Ovary (tissue), 9 donors: ENCODE results near the gene GMEB2. TPM values are rescaled to one million over a fixed set of nuclear protein-coding genes. Genes with fewer than 3 reads are reported as not detected.
"Not testable (repeated sequence)": the region's sequence is repeated elsewhere in the genome, so short reads cannot be mapped to it uniquely, and the experiment has no call there.

Experiments
- DNase-seq, 5 donors: peaks; one replicate each; pipeline ENCODE4 v3.0.0-alpha.2; 2019 to 2020
- H3K27ac ChIP-seq, 2 donors: fragments of 200-600 bp; one replicate each; pipeline versions ENCODE4 v1.5.1 to v1.8.0; 2019 to 2022
- H3K27me3 ChIP-seq: fragments of 200-600 bp; one replicate; pipeline ENCODE4 v1.8.0; 2022
- H3K36me3 ChIP-seq: fragments of 200-600 bp; sonication (generic); one replicate; pipeline ENCODE4 v1.5.1; 2019
- H3K4me1 ChIP-seq: one replicate; pipeline ENCODE4 v1.8.1; 2013; ENCODE audit warnings: mild to moderate bottlenecking, moderate library complexity; ENCODE audit not compliant: insufficient read depth
- H3K4me3 ChIP-seq: fragments of 200-600 bp; sonication (generic); one replicate; pipeline ENCODE4 v1.5.1; 2017
- H3K9me3 ChIP-seq, 2 donors: fragments of 200-600 bp in 1 of 2; sonication (generic) in 1 of 2; one replicate each; pipeline versions ENCODE4 v1.5.1 to v1.8.1; 2013 to 2019; ENCODE audit warnings: mild to moderate bottlenecking in 1 of 2, moderate library complexity in 1 of 2
- EP300 ChIP-seq: sonication (generic); formaldehyde crosslinking; IDR thresholded peaks from one replicate; pipeline ENCODE4 v1.6.1; 2017; ENCODE audit warnings: antibody characterized with exemption
- POLR2A ChIP-seq: fragments of 450-650 bp; IDR thresholded peaks from one replicate; pipeline ENCODE4 v1.6.1; 2017; ENCODE audit warnings: antibody characterized with exemption, mild to moderate bottlenecking, moderate library complexity
- WGBS, 3 donors: extraction: QIAGEN DNeasy Blood & Tissue Kit in 1 of 3; methylation state at CpG; one replicate each; pipeline versions ENCODE4 v1.1.5 to v1.1.7; 2013 to 2017; 5-methylcytosine and 5-hydroxymethylcytosine counted together
- intact Hi-C, 4 donors: fragments of 100-400 bp; cut with DNase I; formaldehyde crosslinking; loops; one replicate each; pipeline versions ENCODE4 v1.11.0 to v1.15.1; 2022 to 2023
- polyA plus RNA-seq, 2 donors: library from polyadenylated mRNA; stranded (reverse); fragments of 200-250 nt in 1 of 2; fragments of 350-450 nt in 1 of 2; fragmentation: Illumina TruSeq in 1 of 2; extraction: RNeasy Lipid Tissue Mini Kit (QIAGEN cat#74804) in 1 of 2; gene quantifications; one replicate each; pipeline ENCODE4 v1.2.3, GENCODE V29; 2013 to 2014
- total RNA-seq, 7 donors: library from RNA; depleted of rRNA in 2 of 7; stranded (reverse); fragments of >200 nt in 2 of 7; fragmentation: NEBNext Ultra II Directional in 3 of 7; extraction: Animal tissue kit (Norgen Biotek cat#: 25700) in 3 of 7; gene quantifications; one replicate each; pipeline versions ENCODE4 v1.1.0 to v1.2.4, GENCODE V29; 2016 to 2023
- TF ChIP-seq, protein P1 (sequence below), 3 donors: fragments of 450-650 bp in 2 of 3; fragments of 200-600 bp in 1 of 3; IDR thresholded peaks; one replicate each; pipeline versions ENCODE4 v1.5.1 to v1.8.0; 2016 to 2022; ENCODE audit warnings: antibody characterized with exemption in 3 of 3, mild to moderate bottlenecking in 1 of 3
- donor health status: DM: no; HTN: no; CAD: no; lungs with moderate emphysema.
- donor health status: DM: no; HTN: no; CAD: no.
- donor health status: Bipolar disorder and iron deficiency.
- donor health status: DM: yes; HTN: yes; CAD: no.
- donor health status: DM: no; HTN: no; CAD: no.
- donor health status: DM: yes; HTN: yes; CAD: no.

Gene GMEB2
- total and polyA plus RNA-seq, 9 donors: 4.1 to 14.7 (median 9.7) TPM

- TF ChIP-seq POLR2A (no peak), EP300 (no peak)
- TF ChIP-seq, protein P1, sequence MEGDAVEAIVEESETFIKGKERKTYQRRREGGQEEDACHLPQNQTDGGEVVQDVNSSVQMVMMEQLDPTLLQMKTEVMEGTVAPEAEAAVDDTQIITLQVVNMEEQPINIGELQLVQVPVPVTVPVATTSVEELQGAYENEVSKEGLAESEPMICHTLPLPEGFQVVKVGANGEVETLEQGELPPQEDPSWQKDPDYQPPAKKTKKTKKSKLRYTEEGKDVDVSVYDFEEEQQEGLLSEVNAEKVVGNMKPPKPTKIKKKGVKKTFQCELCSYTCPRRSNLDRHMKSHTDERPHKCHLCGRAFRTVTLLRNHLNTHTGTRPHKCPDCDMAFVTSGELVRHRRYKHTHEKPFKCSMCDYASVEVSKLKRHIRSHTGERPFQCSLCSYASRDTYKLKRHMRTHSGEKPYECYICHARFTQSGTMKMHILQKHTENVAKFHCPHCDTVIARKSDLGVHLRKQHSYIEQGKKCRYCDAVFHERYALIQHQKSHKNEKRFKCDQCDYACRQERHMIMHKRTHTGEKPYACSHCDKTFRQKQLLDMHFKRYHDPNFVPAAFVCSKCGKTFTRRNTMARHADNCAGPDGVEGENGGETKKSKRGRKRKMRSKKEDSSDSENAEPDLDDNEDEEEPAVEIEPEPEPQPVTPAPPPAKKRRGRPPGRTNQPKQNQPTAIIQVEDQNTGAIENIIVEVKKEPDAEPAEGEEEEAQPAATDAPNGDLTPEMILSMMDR (IDR thresholded peaks at IDR 0.05): no peak
- intact Hi-C loops: no loop called here
- H3K27me3 ChIP-seq: no peaks in the 10 kb centered on the region
- DNase-seq: peak in 2 of 5 donors; percentile 47 to 73
- WGBS, 3 donors: 6 to 20% (median 9%) methylated on average over 9 to 11 of the region's 11 CpGs
- H3K4me3 ChIP-seq: peak overlapping the region; percentile 41
- no peak overlapping the region for H3K27ac ChIP-seq
- H3K4me1 ChIP-seq: peaks cover 15% of the 10 kb centered on the region
- no peaks in the 10 kb centered on the region for H3K9me3 ChIP-seq
- no peaks in the 10 kb centered on the region for H3K36me3 ChIP-seq
Observed at GRCh38 chr20:63651942-63652191, 25.0 kb upstream of the GMEB2 start.

DNA sequence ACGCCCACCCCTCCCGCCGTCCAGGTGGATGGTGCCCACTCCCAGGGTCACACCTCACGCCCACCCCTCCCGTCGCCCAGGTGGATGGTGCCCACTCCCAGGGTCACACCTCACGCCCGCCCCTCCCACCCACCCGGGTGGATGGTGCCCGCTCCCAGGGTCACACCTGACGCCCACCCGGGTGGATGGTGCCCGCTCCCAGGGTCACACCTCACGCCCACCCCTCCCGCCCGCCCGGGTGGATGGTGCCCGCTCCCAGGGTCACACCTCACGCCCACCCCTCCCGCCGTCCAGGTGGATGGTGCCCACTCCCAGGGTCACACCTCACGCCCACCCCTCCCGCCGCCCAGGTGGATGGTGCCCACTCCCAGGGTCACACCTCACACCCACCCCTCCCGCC lies 23.6 kb upstream of the GMEB2 start:
- 36 to 80% (median 38%) methylated on average over 6 to 25 of the region's 25 CpGs for whole genome bisulfite sequencing, 3 donors
- DNase-seq, H3K9me3 ChIP-seq, intact Hi-C loops, H3K4me3 ChIP-seq, H3K27me3 ChIP-seq, H3K36me3 ChIP-seq, H3K27ac ChIP-seq: not testable (repeated sequence)
- H3K4me1 ChIP-seq: peaks cover 15% of the 10 kb centered on the region

GRCh38 chr20:63648895-63649589 lies 22.1 kb upstream of the GMEB2 start:
- H3K4me3 ChIP-seq: no peak overlapping the region
- no peak for DNase-seq
- intact Hi-C loops: loop anchor here in 1 of 4 donors (10.0 kb wide), 1 partner anchor 114 kb away; the partner anchor contains the start of gene PTK6
- TF ChIP-seq POLR2A (no peak), EP300 (no peak)
- TF ChIP-seq, protein P1 (IDR thresholded peaks at IDR 0.05): no peak
- H3K36me3 ChIP-seq: no peaks in the 10 kb centered on the region
- H3K9me3 ChIP-seq: no peaks in the 10 kb centered on the region
- H3K4me1 ChIP-seq: peaks cover 15% of the 10 kb centered on the region
- WGBS, 3 donors: 81 to 85% (median 82%) methylated on average over 11 of the region's 11 CpGs
- H3K27me3 ChIP-seq: no peaks in the 10 kb centered on the region
- H3K27ac ChIP-seq: no peak overlapping the region

DNA sequence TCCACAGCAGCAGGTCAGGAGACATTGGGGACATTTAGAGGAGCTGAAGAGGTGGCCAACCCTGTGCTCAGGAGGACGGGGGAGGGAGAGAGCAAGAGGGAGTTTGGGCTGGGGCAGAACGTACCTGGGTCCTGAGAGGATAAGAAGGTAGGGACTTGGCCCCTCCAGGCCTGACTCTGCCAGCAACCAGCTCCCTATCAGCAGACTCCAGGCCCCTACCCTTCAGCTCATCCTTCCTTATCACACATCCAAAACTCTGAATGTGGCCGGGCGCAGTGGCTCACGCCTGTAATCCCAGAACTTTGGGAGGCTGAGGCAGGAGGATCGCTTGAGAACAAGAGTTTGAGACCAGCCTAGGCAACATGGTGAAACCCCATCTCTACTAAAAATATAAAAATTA lies 21.3 kb upstream of the GMEB2 start:
- Histone ChIP-seq H3K9me3 (no peaks in the 10 kb centered on the region), H3K36me3 (no peaks in the 10 kb centered on the region), H3K27ac (no peak overlapping the region), H3K27me3 (no peaks in the 10 kb centered on the region), H3K4me1 (peaks cover 13% of the 10 kb centered on the region), H3K4me3 (no peak overlapping the region)
- 94 to 95% (median 94%) methylated on average over 6 of the region's 6 CpGs for WGBS, 3 donors
- intact Hi-C loops: loop anchor here in 1 of 4 donors (10.0 kb wide), 1 partner anchor 113 kb away; the partner anchor contains the start of gene PTK6
- no peak for DNase-seq
- no peak for TF ChIP-seq POLR2A
- TF ChIP-seq, protein P1 (IDR thresholded peaks at IDR 0.05): no peak
- TF ChIP-seq EP300: no peak

DNA sequence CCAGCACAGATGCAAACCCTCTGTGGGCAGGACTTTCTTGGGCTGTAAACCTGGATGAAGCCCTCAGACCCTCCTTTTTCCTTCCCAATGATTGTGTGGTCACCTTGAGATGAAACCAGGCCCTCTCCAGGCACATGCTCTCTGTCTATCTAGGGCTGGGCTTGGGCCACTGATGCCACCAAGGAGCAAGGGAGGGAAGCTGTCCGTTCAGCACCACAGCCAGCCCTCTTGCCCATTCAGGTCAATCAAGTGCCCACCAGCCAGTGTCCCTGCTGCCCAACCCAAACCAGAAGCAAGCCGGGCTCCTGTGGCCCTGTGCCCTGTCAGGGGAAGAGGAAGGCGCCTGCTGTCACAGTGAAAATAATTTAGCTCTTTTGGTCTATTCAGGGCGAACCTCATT lies 18.3 kb upstream of the GMEB2 start:
- H3K36me3 ChIP-seq: no peaks in the 10 kb centered on the region
- intact Hi-C loops: loop anchor here in 1 of 4 donors (10.0 kb wide), 1 partner anchor 110 kb away; the partner anchor contains the start of gene PTK6
- TF ChIP-seq EP300: no peak
- no peak for TF ChIP-seq POLR2A
- TF ChIP-seq, protein P1 (IDR thresholded peaks at IDR 0.05): no peak
- H3K9me3 ChIP-seq: no peaks in the 10 kb centered on the region
- no peak for DNase-seq
- H3K27me3 ChIP-seq: no peaks in the 10 kb centered on the region
- H3K27ac ChIP-seq: no peak overlapping the region
- peaks cover 9% of the 10 kb centered on the region for H3K4me1 ChIP-seq
- H3K4me3 ChIP-seq: no peak overlapping the region
- 76 to 84% (median 78%) methylated on average over 4 of the region's 4 CpGs for WGBS, 3 donors
